Activated CD8-positive, alpha-beta memory T cell treated with anti-CD3 and anti-CD28 coated beads, Interleukin-2, amount 10 ng/mL, durations not matched to agents 7 days and 5 days (primary cell): ENCODE data around the gene SH3PXD2B. TPM values are rescaled to one million over a fixed set of nuclear protein-coding genes. Genes with fewer than 3 reads are reported as not detected.
"Not testable (repeated sequence)": the region's sequence is repeated elsewhere in the genome, so short reads cannot be mapped to it uniquely, and the experiment has no call there.

Source experiments
- ATAC-seq: fragments of 150-1000 bp; cut with Tn5 transposase; one replicate; pipeline ENCODE4 v1.10.0; 2021; ENCODE audit warnings: moderate library complexity
- CTCF ChIA-PET: fragments of 350-600 bp; sonication (Branson Sonifier 250); formaldehyde crosslinking; loops from one replicate; lab custom pipeline; 2021; ENCODE audit warnings: antibody characterized with exemption; lab: Charles Lee
- DNase-seq: peaks from one replicate; pipeline ENCODE4 v3.0.0-alpha.2; 2020
- H3K27ac Mint-ChIP-seq: one replicate; pipeline ENCODE4 v1.8.0; 2021; ENCODE audit warnings: mild to moderate bottlenecking, mixed read lengths
- H3K27me3 Mint-ChIP-seq: one replicate; pipeline ENCODE4 v1.8.0; 2021; ENCODE audit warnings: mixed read lengths
- H3K36me3 Mint-ChIP-seq: one replicate; pipeline ENCODE4 v1.8.0; 2021; ENCODE audit warnings: mild to moderate bottlenecking, mixed read lengths
- H3K4me1 Mint-ChIP-seq: one replicate; pipeline ENCODE4 v1.8.0; 2021; ENCODE audit warnings: mixed read lengths
- H3K4me3 Mint-ChIP-seq: one replicate; pipeline ENCODE4 v1.8.0; 2021; ENCODE audit warnings: mild to moderate bottlenecking, moderate library complexity, mixed read lengths
- H3K9me3 Mint-ChIP-seq: one replicate; pipeline ENCODE4 v1.8.0; 2022; ENCODE audit warnings: low read depth, mixed read lengths
- total RNA-seq, 2 experiments: library from RNA; stranded (reverse); gene quantifications; one replicate each; pipeline ENCODE4 v1.2.3, GENCODE V29; 2021

The SH3PXD2B gene
- total RNA-seq, 2 experiments from 2014 or later, result 0.06 to 0.12 TPM

DNA sequence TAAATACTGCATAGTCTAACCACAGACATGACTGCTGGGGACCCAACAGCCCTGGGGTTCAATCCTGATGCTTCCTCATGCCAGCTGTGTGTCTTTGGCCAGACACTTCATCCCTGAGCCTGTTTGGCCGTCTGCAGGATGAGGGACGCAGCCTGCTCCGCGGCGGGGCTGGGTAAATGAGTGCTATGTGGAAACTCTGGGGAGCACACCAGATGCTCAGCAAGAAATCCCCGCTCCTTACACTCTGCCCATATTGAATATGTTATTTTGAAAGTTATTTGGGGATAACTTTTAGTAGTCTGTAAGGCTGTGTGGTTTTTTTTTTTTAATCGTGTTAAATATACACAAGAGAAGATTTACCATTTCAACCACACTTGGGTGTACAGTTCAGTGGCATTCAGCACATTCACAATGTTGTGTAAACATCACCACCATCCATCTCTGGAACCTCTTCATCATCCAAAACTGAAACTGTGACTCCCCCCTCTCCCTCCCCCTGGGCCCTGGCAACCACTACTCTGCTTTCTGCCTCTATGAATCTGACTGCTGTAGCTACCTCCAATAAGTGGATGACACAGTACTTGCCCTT is 42.7 kb downstream of the SH3PXD2B start:
- Mint-ChIP-seq H3K27ac (no peak overlapping the region), H3K9me3 (no peaks in the 10 kb centered on the region), H3K4me3 (no peak overlapping the region), H3K36me3 (no peaks in the 10 kb centered on the region), H3K27me3 (peaks cover 15% of the 10 kb centered on the region), H3K4me1 (peaks cover 25% of the 10 kb centered on the region)
- peak; percentile 35 for ATAC-seq
- no peak for DNase-seq
- CTCF ChIA-PET, result interaction anchor here (0.7 kb wide), 1 partner anchor 139 kb away, joined by 4 read pairs; no protein-coding TSS in a partner anchor

DNA sequence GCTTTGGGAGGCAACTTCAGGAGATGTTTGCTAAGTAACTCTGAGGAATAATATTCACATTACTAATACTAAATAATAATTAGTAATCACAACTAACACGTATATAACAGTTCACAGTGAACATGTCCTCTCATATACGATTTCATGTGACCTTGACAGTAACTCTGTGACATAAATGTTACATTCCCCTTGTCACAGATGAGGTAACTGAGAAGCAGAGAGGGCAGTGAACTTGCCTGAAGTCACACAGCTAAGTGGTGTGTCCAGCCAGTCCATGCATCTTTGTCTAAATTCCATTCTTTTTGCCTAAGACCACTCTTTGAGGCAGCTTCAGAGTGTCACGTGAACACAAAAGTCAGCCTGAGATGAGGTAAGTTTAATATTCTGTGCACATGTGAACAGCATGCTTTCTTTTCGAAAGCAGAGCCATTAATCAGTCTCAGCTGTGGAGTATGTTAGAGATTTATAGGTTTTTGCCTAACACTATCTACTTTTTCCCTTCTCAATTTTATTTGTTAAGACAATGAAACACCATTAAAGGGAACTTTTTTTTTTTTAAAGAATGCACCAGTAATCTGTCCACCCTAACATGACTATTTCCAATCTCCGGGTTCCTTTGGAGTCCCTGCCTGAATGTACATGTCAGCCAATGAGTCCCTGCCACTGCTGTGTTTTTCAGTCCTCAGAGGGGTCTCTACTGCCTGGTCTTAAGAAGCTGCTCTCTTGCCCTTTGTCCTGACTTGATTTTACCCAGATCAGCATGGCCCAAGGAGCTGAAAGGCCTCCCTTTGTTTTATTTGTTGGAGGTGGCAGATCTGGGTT is 43.5 kb downstream of the SH3PXD2B start:
- Mint-ChIP-seq H3K27ac (no peak overlapping the region), H3K9me3 (no peaks in the 10 kb centered on the region), H3K4me1 (peaks cover 25% of the 10 kb centered on the region), H3K36me3 (no peaks in the 10 kb centered on the region), H3K4me3 (no peak overlapping the region), H3K27me3 (peaks cover 15% of the 10 kb centered on the region)
- no peak for DNase-seq
- ATAC-seq, result no peak
- CTCF ChIA-PET, result no interaction called here

GRCh38 chr5:172410160-172410559 is 44.2 kb downstream of the SH3PXD2B start:
- Mint-ChIP-seq H3K9me3 (no peaks in the 10 kb centered on the region), H3K36me3 (no peaks in the 10 kb centered on the region), H3K27me3 (peaks cover 18% of the 10 kb centered on the region), H3K4me3 (no peak overlapping the region), H3K27ac (no peak overlapping the region), H3K4me1 (peaks cover 25% of the 10 kb centered on the region)
- CTCF ChIA-PET, result no interaction called here
- DNase-seq (no peak), ATAC-seq (no peak)

- ATAC-seq, H3K27ac Mint-ChIP-seq, H3K9me3 Mint-ChIP-seq, DNase-seq, CTCF ChIA-PET, H3K4me3 Mint-ChIP-seq, H3K36me3 Mint-ChIP-seq: not testable (repeated sequence)
- peaks cover 24% of the 10 kb centered on the region for H3K27me3 Mint-ChIP-seq
- H3K4me1 Mint-ChIP-seq, result peaks cover 25% of the 10 kb centered on the region
Measured at GRCh38 chr5:172409477-172409876, 44.8 kb downstream of the SH3PXD2B start.

DNA sequence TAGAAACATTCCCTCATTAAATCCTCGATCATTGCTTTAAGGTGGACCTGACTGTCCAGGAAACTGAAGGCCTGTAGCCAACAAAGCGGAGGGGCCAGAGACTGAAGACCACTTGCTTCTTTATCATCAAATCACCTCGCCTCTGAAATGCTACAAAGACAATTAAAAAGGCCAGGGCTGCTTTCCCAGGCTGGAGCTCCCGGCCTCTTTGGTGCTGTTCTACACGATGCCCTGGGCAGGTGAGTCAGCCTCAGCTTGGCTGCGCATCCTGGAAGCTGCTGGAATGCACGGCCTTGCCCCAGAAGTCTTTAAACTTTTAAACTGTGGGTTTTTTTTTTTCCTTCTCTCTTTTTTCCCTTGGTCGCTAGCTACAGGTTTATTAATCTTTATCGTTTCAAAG is 46.5 kb downstream of the SH3PXD2B start:
- Mint-ChIP-seq H3K27me3 (peaks cover 24% of the 10 kb centered on the region), H3K4me1 (peaks cover 16% of the 10 kb centered on the region), H3K9me3 (no peaks in the 10 kb centered on the region), H3K36me3 (no peaks in the 10 kb centered on the region), H3K27ac (no peak overlapping the region), H3K4me3 (no peak overlapping the region)
- ATAC-seq, result no peak
- no peak for DNase-seq
- CTCF ChIA-PET, result no interaction called here

GRCh38 chr5:172407241-172407691 is 47.1 kb downstream of the SH3PXD2B start:
- Mint-ChIP-seq H3K9me3 (no peaks in the 10 kb centered on the region), H3K4me1 (peaks cover 11% of the 10 kb centered on the region), H3K27ac (no peak overlapping the region), H3K27me3 (peaks cover 21% of the 10 kb centered on the region), H3K36me3 (no peaks in the 10 kb centered on the region), H3K4me3 (no peak overlapping the region)
- DNase-seq (no peak), ATAC-seq (no peak)
- CTCF ChIA-PET, result no interaction called here

- Mint-ChIP-seq H3K9me3 (no peaks in the 10 kb centered on the region), H3K4me1 (peaks cover 4% of the 10 kb centered on the region), H3K36me3 (no peaks in the 10 kb centered on the region), H3K27me3 (peaks cover 22% of the 10 kb centered on the region), H3K4me3 (no peak overlapping the region), H3K27ac (no peak overlapping the region)
- DNase-seq (no peak), ATAC-seq (no peak)
- CTCF ChIA-PET, result interaction anchor here (0.9 to 1.1 kb wide), 2 partner anchors 35 to 217 kb away, joined by 3 to 4 read pairs; partner anchors contain the start of gene STK10
Measured at GRCh38 chr5:172405226-172406107, 48.9 kb downstream of the SH3PXD2B start.

- CTCF ChIA-PET, result no interaction called here
Measured at GRCh38 chr5:172404746-172405145, 49.6 kb downstream of the SH3PXD2B start.

GRCh38 chr5:172403817-172404216 is 50.5 kb downstream of the SH3PXD2B start:
- H3K4me1 Mint-ChIP-seq, result no peaks in the 10 kb centered on the region
- CTCF ChIA-PET, result no interaction called here
- ATAC-seq (no peak), DNase-seq (no peak)
- no peak overlapping the region for H3K27ac Mint-ChIP-seq
- H3K27me3 Mint-ChIP-seq, result peaks cover 24% of the 10 kb centered on the region
- no peaks in the 10 kb centered on the region for H3K9me3 Mint-ChIP-seq
- no peaks in the 10 kb centered on the region for H3K36me3 Mint-ChIP-seq
- H3K4me3 Mint-ChIP-seq, result no peak overlapping the region

More at GRCh38 chr5:172404746-172405145, 49.6 kb downstream of the SH3PXD2B start:
- ATAC-seq, result no peak
- Mint-ChIP-seq H3K4me1 (no peaks in the 10 kb centered on the region), H3K27me3 (peaks cover 21% of the 10 kb centered on the region), H3K9me3 (no peaks in the 10 kb centered on the region), H3K4me3 (no peak overlapping the region), H3K36me3 (no peaks in the 10 kb centered on the region), H3K27ac (no peak overlapping the region)
- no peak for DNase-seq

- DNase-seq, result no peak
- H3K27me3 Mint-ChIP-seq, result peaks cover 24% of the 10 kb centered on the region
Measured at GRCh38 chr5:172403189-172403796, 51.0 kb downstream of the SH3PXD2B start.

GRCh38 chr5:172402531-172403188 is 51.7 kb downstream of the SH3PXD2B start:
- CTCF ChIA-PET, result no interaction called here
- ATAC-seq (no peak), DNase-seq (no peak)
- Mint-ChIP-seq H3K4me1 (no peaks in the 10 kb centered on the region), H3K9me3 (no peaks in the 10 kb centered on the region), H3K27me3 (peaks cover 24% of the 10 kb centered on the region), H3K27ac (no peak overlapping the region), H3K36me3 (no peaks in the 10 kb centered on the region), H3K4me3 (no peak overlapping the region)

More at GRCh38 chr5:172403189-172403796, 51.0 kb downstream of the SH3PXD2B start:
- no peaks in the 10 kb centered on the region for H3K9me3 Mint-ChIP-seq
- H3K27ac Mint-ChIP-seq, result no peak overlapping the region
- ATAC-seq, result no peak
- CTCF ChIA-PET, result no interaction called here
- no peaks in the 10 kb centered on the region for H3K4me1 Mint-ChIP-seq
- H3K4me3 Mint-ChIP-seq, result no peak overlapping the region
- H3K36me3 Mint-ChIP-seq, result no peaks in the 10 kb centered on the region

- H3K4me3 Mint-ChIP-seq, H3K4me1 Mint-ChIP-seq, H3K27ac Mint-ChIP-seq, CTCF ChIA-PET, H3K9me3 Mint-ChIP-seq, DNase-seq, ATAC-seq, H3K36me3 Mint-ChIP-seq: not testable (repeated sequence)
- peaks cover 19% of the 10 kb centered on the region for H3K27me3 Mint-ChIP-seq
Measured at GRCh38 chr5:172402031-172402430, 52.3 kb downstream of the SH3PXD2B start.
